Sigmoid colon (tissue), 7 donors: ENCODE data around the gene COL8A1. TPM values are rescaled to one million over a fixed set of nuclear protein-coding genes. Genes with fewer than 3 reads are reported as not detected.

Experiments used
- DNase-seq: peaks from one replicate; pipeline ENCODE4 v3.0.0-alpha.2; 2019
- H3K27ac ChIP-seq, 4 donors: fragments of 200-600 bp; sonication (generic); one replicate each; pipeline ENCODE4 v1.5.1; 2016 to 2019; ENCODE audit warnings: mild to moderate bottlenecking in 1 of 4
- H3K27me3 ChIP-seq, 3 donors: fragments of 200-600 bp; sonication (generic); one replicate each; pipeline ENCODE4 v1.5.1; 2019; ENCODE audit warnings: mild to moderate bottlenecking in 1 of 3
- H3K36me3 ChIP-seq, 4 donors: fragments of 200-600 bp; sonication (generic); one replicate each; pipeline ENCODE4 v1.5.1; 2016 to 2019
- H3K4me1 ChIP-seq, 4 donors: fragments of 200-600 bp; sonication (generic); one replicate each; pipeline ENCODE4 v1.5.1; 2017 to 2019
- H3K4me3 ChIP-seq, 4 donors: fragments of 200-600 bp; sonication (generic); one replicate each; pipeline ENCODE4 v1.5.1; 2017 to 2019; ENCODE audit warnings: mild to moderate bottlenecking in 2 of 4, moderate library complexity in 1 of 4
- H3K9me3 ChIP-seq, 4 donors: fragments of 200-600 bp in 3 of 4; sonication (generic) in 3 of 4; one replicate each; pipeline versions ENCODE4 v1.5.1 to v1.6.1; 2013 to 2019
- EP300 ChIP-seq, 4 donors: sonication (generic); formaldehyde crosslinking; IDR thresholded peaks; one replicate each; pipeline ENCODE4 v1.6.1; 2017; ENCODE audit warnings: antibody characterized with exemption in 4 of 4
- POLR2A ChIP-seq, 2 donors: fragments of 450-650 bp; IDR thresholded peaks; one replicate each; pipeline ENCODE4 v1.6.1; 2016; ENCODE audit warnings: antibody characterized with exemption in 2 of 2, mild to moderate bottlenecking in 2 of 2, moderate library complexity in 2 of 2
- POLR2AphosphoS5 ChIP-seq, 4 donors: sonication (generic); formaldehyde crosslinking; IDR thresholded peaks; one replicate each; pipeline ENCODE4 v1.6.1; 2017; ENCODE audit warnings: antibody characterized with exemption in 4 of 4
- WGBS, 2 donors: extraction: QIAGEN DNeasy Blood & Tissue Kit; methylation state at CpG; one replicate each; pipeline ENCODE4 v1.1.7; 2013; 5-methylcytosine and 5-hydroxymethylcytosine counted together
- intact Hi-C: fragments of 100-400 bp; cut with DNase I; formaldehyde crosslinking; loops from one replicate; pipeline ENCODE4 v1.15.1; 2023
- polyA plus RNA-seq, 3 donors: library from polyadenylated mRNA; stranded (reverse); fragments of 200-250 nt; gene quantifications; one replicate each; pipeline ENCODE4 v1.2.3, GENCODE V29; 2013
- total RNA-seq, 4 donors: library from RNA; depleted of rRNA; stranded (reverse); fragments of >200 nt; gene quantifications; one replicate each; pipeline ENCODE4 v1.1.0, GENCODE V29; 2016
- TF ChIP-seq, protein P1 (sequence below), 4 experiments: fragments of 450-650 bp in 3 of 4; fragments of 200-600 bp in 1 of 4; IDR thresholded peaks; one replicate each; pipeline ENCODE4 v1.5.1; 2016 to 2019; ENCODE audit warnings: antibody characterized with exemption in 4 of 4, mild to moderate bottlenecking in 3 of 4, moderate library complexity in 2 of 4
- donor health status: healthy with polysubstance abuse.
- donor health status: Bipolar disorder and iron deficiency.
- donor health status: healthy.

Gene COL8A1
- total and polyA plus RNA-seq, 7 donors = 0.23 to 39.6 (median 15.3) TPM

DNA sequence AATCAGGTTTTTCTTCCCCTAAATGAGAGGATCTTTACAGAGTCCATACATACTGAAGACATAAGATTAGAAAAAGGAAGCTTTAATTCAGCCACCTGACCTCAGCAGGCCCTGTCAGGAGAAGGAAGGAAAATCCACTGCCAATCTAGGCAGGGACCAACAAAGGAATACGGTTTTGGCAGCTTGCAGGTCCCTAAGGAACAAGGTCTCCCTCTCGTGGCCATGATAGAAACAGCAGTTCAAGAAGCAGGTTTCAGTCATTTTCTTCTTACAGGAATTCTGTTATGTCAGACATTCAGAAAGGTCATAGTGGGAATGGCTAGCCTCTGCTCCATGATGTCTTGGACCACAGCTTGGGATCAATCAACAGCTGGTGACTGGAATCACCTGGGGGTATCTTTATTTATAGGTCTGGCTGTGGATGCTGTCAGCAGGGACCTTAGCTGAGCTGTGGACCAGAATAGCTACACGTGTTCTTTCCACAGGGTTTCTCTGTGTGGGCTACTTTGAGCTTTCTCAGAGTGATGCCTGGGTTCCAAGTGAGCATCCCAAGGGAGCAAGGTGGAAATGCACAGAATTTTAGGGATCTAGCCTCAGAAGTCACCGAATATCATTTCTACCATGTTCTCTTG, 169.9 kb downstream of the COL8A1 start:
- intact Hi-C loops = no loop called here
- Histone ChIP-seq H3K27me3 (no peaks in the 10 kb centered on the region), H3K9me3 (peaks cover 0 to 5% (median 2%) of the 10 kb centered on the region in 4 donors), H3K4me1 (no peaks in the 10 kb centered on the region), H3K4me3 (no peak overlapping the region), H3K27ac (no peak overlapping the region), H3K36me3 (no peaks in the 10 kb centered on the region)
- DNase-seq = no peak
- WGBS, 2 donors = 54 to 56% methylated on average over 4 of the region's 4 CpGs
- TF ChIP-seq, protein P1, sequence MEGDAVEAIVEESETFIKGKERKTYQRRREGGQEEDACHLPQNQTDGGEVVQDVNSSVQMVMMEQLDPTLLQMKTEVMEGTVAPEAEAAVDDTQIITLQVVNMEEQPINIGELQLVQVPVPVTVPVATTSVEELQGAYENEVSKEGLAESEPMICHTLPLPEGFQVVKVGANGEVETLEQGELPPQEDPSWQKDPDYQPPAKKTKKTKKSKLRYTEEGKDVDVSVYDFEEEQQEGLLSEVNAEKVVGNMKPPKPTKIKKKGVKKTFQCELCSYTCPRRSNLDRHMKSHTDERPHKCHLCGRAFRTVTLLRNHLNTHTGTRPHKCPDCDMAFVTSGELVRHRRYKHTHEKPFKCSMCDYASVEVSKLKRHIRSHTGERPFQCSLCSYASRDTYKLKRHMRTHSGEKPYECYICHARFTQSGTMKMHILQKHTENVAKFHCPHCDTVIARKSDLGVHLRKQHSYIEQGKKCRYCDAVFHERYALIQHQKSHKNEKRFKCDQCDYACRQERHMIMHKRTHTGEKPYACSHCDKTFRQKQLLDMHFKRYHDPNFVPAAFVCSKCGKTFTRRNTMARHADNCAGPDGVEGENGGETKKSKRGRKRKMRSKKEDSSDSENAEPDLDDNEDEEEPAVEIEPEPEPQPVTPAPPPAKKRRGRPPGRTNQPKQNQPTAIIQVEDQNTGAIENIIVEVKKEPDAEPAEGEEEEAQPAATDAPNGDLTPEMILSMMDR (IDR thresholded peaks at IDR 0.05) = peak; percentile 18 to 66 (median 56)
- TF ChIP-seq POLR2A (IDR thresholded peaks at IDR 0.05) = no peak

DNA sequence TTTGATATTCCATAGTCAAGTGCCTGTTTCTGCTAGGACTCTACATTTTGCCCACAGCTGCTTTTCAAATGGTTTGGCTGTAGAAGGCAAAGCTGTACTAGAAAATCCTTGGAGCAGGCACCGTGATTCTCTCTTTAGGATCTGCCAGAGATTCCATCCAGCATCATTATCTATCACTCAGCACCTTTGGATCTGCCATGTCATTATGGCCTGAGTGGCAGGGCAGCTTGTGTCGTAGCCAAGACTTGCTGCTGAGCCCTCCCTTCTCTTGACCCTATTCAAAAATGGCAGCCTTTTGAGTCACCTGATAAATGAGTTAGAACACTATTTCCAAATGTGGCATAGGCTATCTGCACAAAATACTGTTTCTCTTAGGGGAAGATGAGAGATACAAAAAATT, 171.2 kb downstream of the COL8A1 start:
- TF ChIP-seq, protein P1 (IDR thresholded peaks at IDR 0.05) = no peak
- TF ChIP-seq EP300 (IDR thresholded peaks at IDR 0.05) (no peak), POLR2AphosphoS5 (IDR thresholded peaks at IDR 0.05) (no peak), POLR2A (IDR thresholded peaks at IDR 0.05) (no peak)
- H3K27me3 ChIP-seq = no peaks in the 10 kb centered on the region
- H3K36me3 ChIP-seq = no peaks in the 10 kb centered on the region
- WGBS, 2 donors = 89 to 93% methylated on average over 2 of the region's 2 CpGs
- no peak overlapping the region for H3K4me3 ChIP-seq
- H3K4me1 ChIP-seq = no peaks in the 10 kb centered on the region
- no peak for DNase-seq
- intact Hi-C loops = no loop called here
- no peak overlapping the region for H3K27ac ChIP-seq
- H3K9me3 ChIP-seq = peaks cover 0 to 5% (median 2%) of the 10 kb centered on the region in 4 donors

- Histone ChIP-seq H3K27me3 (no peaks in the 10 kb centered on the region), H3K27ac (no peak overlapping the region), H3K36me3 (no peaks in the 10 kb centered on the region), H3K4me1 (no peaks in the 10 kb centered on the region), H3K4me3 (no peak overlapping the region), H3K9me3 (no peaks in the 10 kb centered on the region)
- intact Hi-C loops = loop anchor here (10.0 kb wide), 1 partner anchor 684 kb away; the partner anchor contains the start of gene TMEM45A
- TF ChIP-seq EP300 (IDR thresholded peaks at IDR 0.05) = no peak
- no peak for TF ChIP-seq POLR2A (IDR thresholded peaks at IDR 0.05)
- TF ChIP-seq, protein P1 (IDR thresholded peaks at IDR 0.05) = no peak
- no peak for TF ChIP-seq POLR2AphosphoS5 (IDR thresholded peaks at IDR 0.05)
- DNase-seq = no peak
- 90 to 98% methylated on average over 1 of the region's 1 CpG for WGBS, 2 donors
Observed at GRCh38 chr3:99810403-99810802, 172.0 kb downstream of the COL8A1 start.

- Histone ChIP-seq H3K4me1 (peaks cover 0 to 22% (median 17%) of the 10 kb centered on the region in 4 donors), H3K27ac (peak overlapping the region; percentile 83 to 94 (median 91)), H3K4me3 (peak overlapping the region; percentile 55 to 78 (median 64)), H3K27me3 (no peaks in the 10 kb centered on the region), H3K36me3 (no peaks in the 10 kb centered on the region), H3K9me3 (no peaks in the 10 kb centered on the region)
- 2% methylated on average over 15 of the region's 15 CpGs for WGBS, 2 donors
- no peak for TF ChIP-seq POLR2A (IDR thresholded peaks at IDR 0.05)
- no peak for TF ChIP-seq EP300 (IDR thresholded peaks at IDR 0.05)
- TF ChIP-seq POLR2AphosphoS5 (IDR thresholded peaks at IDR 0.05) = no peak
- TF ChIP-seq, protein P1 (IDR thresholded peaks at IDR 0.05) = no peak
- intact Hi-C loops = loop anchor here (5.0 to 10.0 kb wide), 2 partner anchors 445 to 678 kb away; partner anchors contain the start of genes TBC1D23 and TMEM45A
- peak; percentile 66 for DNase-seq
Observed at GRCh38 chr3:99817047-99817436, 178.6 kb downstream of the COL8A1 start.
